Sigmoid colon (tissue), 4 donors: ENCODE measurements around the gene MAP3K12.

Experiments used
- EP300 ChIP-seq, 4 donors: sonication (generic); formaldehyde crosslinking; IDR thresholded peaks; one replicate each; pipeline ENCODE4 v1.6.1; 2017; ENCODE audit warnings: antibody characterized with exemption in 4 of 4
- POLR2A ChIP-seq, 2 donors: fragments of 450-650 bp; IDR thresholded peaks; one replicate each; pipeline ENCODE4 v1.6.1; 2016; ENCODE audit warnings: antibody characterized with exemption in 2 of 2, mild to moderate bottlenecking in 2 of 2, moderate library complexity in 2 of 2
- POLR2AphosphoS5 ChIP-seq, 4 donors: sonication (generic); formaldehyde crosslinking; IDR thresholded peaks; one replicate each; pipeline ENCODE4 v1.6.1; 2017; ENCODE audit warnings: antibody characterized with exemption in 4 of 4
- TF ChIP-seq, protein P1 (sequence below), 4 experiments: fragments of 450-650 bp in 3 of 4; fragments of 200-600 bp in 1 of 4; IDR thresholded peaks; one replicate each; pipeline ENCODE4 v1.5.1; 2016 to 2019; ENCODE audit warnings: antibody characterized with exemption in 4 of 4, mild to moderate bottlenecking in 3 of 4, moderate library complexity in 2 of 4

DNA sequence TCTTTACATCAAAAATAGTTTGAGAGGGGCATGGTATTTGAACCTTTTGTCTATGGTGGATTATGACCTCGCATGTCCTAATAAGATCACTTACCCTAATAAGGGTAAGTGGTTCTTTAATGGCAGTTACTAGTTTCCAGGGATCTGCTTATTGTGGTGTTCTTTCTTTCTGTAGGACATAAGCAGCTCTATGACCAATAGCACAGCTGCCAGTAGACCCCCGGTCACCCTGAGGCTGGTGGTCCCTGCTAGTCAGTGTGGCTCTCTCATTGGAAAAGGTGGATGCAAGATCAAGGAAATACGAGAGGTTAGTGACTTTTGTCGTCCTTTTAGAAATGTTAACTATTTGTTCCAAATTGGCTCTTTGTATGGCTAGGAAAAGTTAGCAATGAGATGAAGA lies 40.2 kb downstream of the MAP3K12 start:
- no peak for TF ChIP-seq POLR2A (IDR thresholded peaks at IDR 0.05)
- no peak for TF ChIP-seq EP300 (IDR thresholded peaks at IDR 0.05)
- TF ChIP-seq, protein P1, sequence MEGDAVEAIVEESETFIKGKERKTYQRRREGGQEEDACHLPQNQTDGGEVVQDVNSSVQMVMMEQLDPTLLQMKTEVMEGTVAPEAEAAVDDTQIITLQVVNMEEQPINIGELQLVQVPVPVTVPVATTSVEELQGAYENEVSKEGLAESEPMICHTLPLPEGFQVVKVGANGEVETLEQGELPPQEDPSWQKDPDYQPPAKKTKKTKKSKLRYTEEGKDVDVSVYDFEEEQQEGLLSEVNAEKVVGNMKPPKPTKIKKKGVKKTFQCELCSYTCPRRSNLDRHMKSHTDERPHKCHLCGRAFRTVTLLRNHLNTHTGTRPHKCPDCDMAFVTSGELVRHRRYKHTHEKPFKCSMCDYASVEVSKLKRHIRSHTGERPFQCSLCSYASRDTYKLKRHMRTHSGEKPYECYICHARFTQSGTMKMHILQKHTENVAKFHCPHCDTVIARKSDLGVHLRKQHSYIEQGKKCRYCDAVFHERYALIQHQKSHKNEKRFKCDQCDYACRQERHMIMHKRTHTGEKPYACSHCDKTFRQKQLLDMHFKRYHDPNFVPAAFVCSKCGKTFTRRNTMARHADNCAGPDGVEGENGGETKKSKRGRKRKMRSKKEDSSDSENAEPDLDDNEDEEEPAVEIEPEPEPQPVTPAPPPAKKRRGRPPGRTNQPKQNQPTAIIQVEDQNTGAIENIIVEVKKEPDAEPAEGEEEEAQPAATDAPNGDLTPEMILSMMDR (IDR thresholded peaks at IDR 0.05) = no peak
- TF ChIP-seq POLR2AphosphoS5 (IDR thresholded peaks at IDR 0.05) = no peak
